NCI-H82 treated with DMSO at 0.1 percent for 48 hours (cell line): Measurements from ENCODE around the gene BBLN.

ENCODE experiments used
- DNase-seq: peaks from one replicate; lab custom pipeline; 2025; ENCODE audit not compliant: unreplicated experiment; lab: John Stamatoyannopoulos, UW

Gene BBLN

GRCh38 chr9:128162215-128163026, 2.4 kb downstream of the BBLN start:
- no peak for DNase-seq

- DNase-seq, result no peak
Observed at GRCh38 chr9:128163027-128163515, 3.0 kb downstream of the BBLN start.

- no peak for DNase-seq
Observed at GRCh38 chr9:128163523-128164306, 3.6 kb downstream of the BBLN start.

- DNase-seq, result no peak
Observed at GRCh38 chr9:128164307-128164885, 4.3 kb downstream of the BBLN start.

- DNase-seq, result no peak
Observed at GRCh38 chr9:128166169-128166568, 6.1 kb downstream of the BBLN start.

- DNase-seq, result no peak
Observed at GRCh38 chr9:128167209-128167608, 7.1 kb downstream of the BBLN start.

- DNase-seq, result no peak
Observed at GRCh38 chr9:128168731-128169308, 8.8 kb downstream of the BBLN start.

GRCh38 chr9:128169492-128169891, 9.4 kb downstream of the BBLN start:
- DNase-seq, result no peak

- no peak for DNase-seq
Observed at GRCh38 chr9:128169925-128170324, 9.9 kb downstream of the BBLN start.

GRCh38 chr9:128174062-128174461, 14.0 kb downstream of the BBLN start:
- DNase-seq, result no peak

- DNase-seq, result no peak
Observed at GRCh38 chr9:128175102-128175563, 15.1 kb downstream of the BBLN start.

GRCh38 chr9:128175726-128176125, 15.7 kb downstream of the BBLN start:
- no peak for DNase-seq

GRCh38 chr9:128178806-128179431, 18.9 kb downstream of the BBLN start:
- no peak for DNase-seq

- no peak for DNase-seq
Observed at GRCh38 chr9:128180001-128180400, 19.9 kb downstream of the BBLN start.

GRCh38 chr9:128180447-128180846, 20.4 kb downstream of the BBLN start:
- DNase-seq, result no peak

GRCh38 chr9:128181480-128181879, 21.4 kb downstream of the BBLN start:
- DNase-seq, result peak; percentile 8

GRCh38 chr9:128182893-128183588, 23.0 kb downstream of the BBLN start:
- no peak for DNase-seq

GRCh38 chr9:128185979-128186965, 26.2 kb downstream of the BBLN start:
- DNase-seq, result no peak

GRCh38 chr9:128187361-128187760, 27.3 kb downstream of the BBLN start:
- no peak for DNase-seq
